ENCODE measurements around the gene C6orf89.

DNA sequence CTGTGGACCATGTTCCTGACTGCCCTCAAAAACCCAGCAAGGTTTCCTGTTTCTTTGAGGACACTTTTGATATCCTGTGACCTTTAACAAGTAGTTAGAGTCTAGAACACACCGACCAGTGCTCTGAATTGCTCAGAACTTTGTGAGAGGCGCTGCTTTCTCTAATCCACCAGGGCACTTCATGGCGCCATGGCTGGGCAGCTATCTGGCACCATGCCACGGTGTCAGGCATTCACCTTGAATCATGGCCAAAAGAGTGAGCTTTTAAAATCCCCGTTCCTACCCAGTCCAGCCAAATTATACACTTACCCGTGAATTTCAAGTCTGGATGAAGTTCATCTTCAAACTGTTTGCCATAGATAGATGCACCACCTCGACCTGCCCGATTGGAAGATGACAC is 29.5 kb upstream of the C6orf89 start:
- TF ChIP-seq, protein P1, sequence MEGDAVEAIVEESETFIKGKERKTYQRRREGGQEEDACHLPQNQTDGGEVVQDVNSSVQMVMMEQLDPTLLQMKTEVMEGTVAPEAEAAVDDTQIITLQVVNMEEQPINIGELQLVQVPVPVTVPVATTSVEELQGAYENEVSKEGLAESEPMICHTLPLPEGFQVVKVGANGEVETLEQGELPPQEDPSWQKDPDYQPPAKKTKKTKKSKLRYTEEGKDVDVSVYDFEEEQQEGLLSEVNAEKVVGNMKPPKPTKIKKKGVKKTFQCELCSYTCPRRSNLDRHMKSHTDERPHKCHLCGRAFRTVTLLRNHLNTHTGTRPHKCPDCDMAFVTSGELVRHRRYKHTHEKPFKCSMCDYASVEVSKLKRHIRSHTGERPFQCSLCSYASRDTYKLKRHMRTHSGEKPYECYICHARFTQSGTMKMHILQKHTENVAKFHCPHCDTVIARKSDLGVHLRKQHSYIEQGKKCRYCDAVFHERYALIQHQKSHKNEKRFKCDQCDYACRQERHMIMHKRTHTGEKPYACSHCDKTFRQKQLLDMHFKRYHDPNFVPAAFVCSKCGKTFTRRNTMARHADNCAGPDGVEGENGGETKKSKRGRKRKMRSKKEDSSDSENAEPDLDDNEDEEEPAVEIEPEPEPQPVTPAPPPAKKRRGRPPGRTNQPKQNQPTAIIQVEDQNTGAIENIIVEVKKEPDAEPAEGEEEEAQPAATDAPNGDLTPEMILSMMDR (IDR thresholded peaks at IDR 0.05), result no peak
- no peak for TF ChIP-seq EP300 (IDR thresholded peaks at IDR 0.05)
